GM19324 (cell line): Measurements from ENCODE around the gene UXS1.

Experiments
- ATAC-seq: cut with Tn5 transposase; IDR thresholded peaks from one replicate; pipeline ENCODE4 v1.9.1; 2021; ENCODE audit warnings: mild to moderate bottlenecking, moderate library complexity; ENCODE audit not compliant: unreplicated experiment, low FRiP score

The UXS1 gene

GRCh38 chr2:106094131-106094841 is 99.8 kb downstream of the UXS1 start:
- ATAC-seq: no peak

GRCh38 chr2:106090916-106091618 is 103.0 kb downstream of the UXS1 start:
- no peak for ATAC-seq

- ATAC-seq: no peak
Observed at GRCh38 chr2:106089611-106090010, 104.5 kb downstream of the UXS1 start.

- ATAC-seq: no peak
Observed at GRCh38 chr2:106085181-106085940, 108.7 kb downstream of the UXS1 start.

GRCh38 chr2:106080959-106081358 is 113.1 kb downstream of the UXS1 start:
- ATAC-seq: no peak

GRCh38 chr2:106078096-106078495 is 116.0 kb downstream of the UXS1 start:
- no peak for ATAC-seq

GRCh38 chr2:106076941-106077340 is 117.2 kb downstream of the UXS1 start:
- no peak for ATAC-seq

- ATAC-seq: no peak
Observed at GRCh38 chr2:106075048-106075447, 119.1 kb downstream of the UXS1 start.

- ATAC-seq: no peak
Observed at GRCh38 chr2:106073678-106074406, 120.3 kb downstream of the UXS1 start.

GRCh38 chr2:106070181-106070580 is 123.9 kb downstream of the UXS1 start:
- ATAC-seq: no peak

GRCh38 chr2:106068451-106068850 is 125.7 kb downstream of the UXS1 start:
- ATAC-seq: no peak

GRCh38 chr2:106065983-106066820 is 127.9 kb downstream of the UXS1 start:
- no peak for ATAC-seq

- no peak for ATAC-seq
Observed at GRCh38 chr2:106065268-106065982, 128.7 kb downstream of the UXS1 start.

GRCh38 chr2:106063181-106063580 is 130.9 kb downstream of the UXS1 start:
- no peak for ATAC-seq

GRCh38 chr2:106062627-106063026 is 131.5 kb downstream of the UXS1 start:
- no peak for ATAC-seq

- no peak for ATAC-seq
Observed at GRCh38 chr2:106061611-106062349, 132.3 kb downstream of the UXS1 start.

GRCh38 chr2:106059416-106060065 is 134.6 kb downstream of the UXS1 start:
- no peak for ATAC-seq
